ENCODE results near the gene QSOX2.

The QSOX2 gene

GRCh38 chr9:136235171-136235570 is 10.4 kb downstream of the QSOX2 start:
- H3K4me3 ChIP-seq (replicated peaks in 1 of 2; ENCODE audit: low read depth in 2 of 2, low read length in 2 of 2): no peak overlapping the region
- no peak for DNase-seq (ENCODE audit: low read depth in 2 of 2)
- TF ChIP-seq, protein P1, sequence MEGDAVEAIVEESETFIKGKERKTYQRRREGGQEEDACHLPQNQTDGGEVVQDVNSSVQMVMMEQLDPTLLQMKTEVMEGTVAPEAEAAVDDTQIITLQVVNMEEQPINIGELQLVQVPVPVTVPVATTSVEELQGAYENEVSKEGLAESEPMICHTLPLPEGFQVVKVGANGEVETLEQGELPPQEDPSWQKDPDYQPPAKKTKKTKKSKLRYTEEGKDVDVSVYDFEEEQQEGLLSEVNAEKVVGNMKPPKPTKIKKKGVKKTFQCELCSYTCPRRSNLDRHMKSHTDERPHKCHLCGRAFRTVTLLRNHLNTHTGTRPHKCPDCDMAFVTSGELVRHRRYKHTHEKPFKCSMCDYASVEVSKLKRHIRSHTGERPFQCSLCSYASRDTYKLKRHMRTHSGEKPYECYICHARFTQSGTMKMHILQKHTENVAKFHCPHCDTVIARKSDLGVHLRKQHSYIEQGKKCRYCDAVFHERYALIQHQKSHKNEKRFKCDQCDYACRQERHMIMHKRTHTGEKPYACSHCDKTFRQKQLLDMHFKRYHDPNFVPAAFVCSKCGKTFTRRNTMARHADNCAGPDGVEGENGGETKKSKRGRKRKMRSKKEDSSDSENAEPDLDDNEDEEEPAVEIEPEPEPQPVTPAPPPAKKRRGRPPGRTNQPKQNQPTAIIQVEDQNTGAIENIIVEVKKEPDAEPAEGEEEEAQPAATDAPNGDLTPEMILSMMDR (IDR thresholded peaks at IDR 0.05; ENCODE audit: low read depth, low read length): no peak

- no peak for DNase-seq (ENCODE audit: low read depth in 2 of 2)
- no peak overlapping the region for H3K4me3 ChIP-seq (replicated peaks in 1 of 2; ENCODE audit: low read depth in 2 of 2, low read length in 2 of 2)
- TF ChIP-seq, protein P1 (IDR thresholded peaks at IDR 0.05; ENCODE audit: low read depth, low read length): no peak
Measured at GRCh38 chr9:136234597-136234996, 11.0 kb downstream of the QSOX2 start.

- TF ChIP-seq, protein P1 (IDR thresholded peaks at IDR 0.05; ENCODE audit: low read depth, low read length): no peak
Measured at GRCh38 chr9:136233868-136234267, 11.7 kb downstream of the QSOX2 start.

DNA sequence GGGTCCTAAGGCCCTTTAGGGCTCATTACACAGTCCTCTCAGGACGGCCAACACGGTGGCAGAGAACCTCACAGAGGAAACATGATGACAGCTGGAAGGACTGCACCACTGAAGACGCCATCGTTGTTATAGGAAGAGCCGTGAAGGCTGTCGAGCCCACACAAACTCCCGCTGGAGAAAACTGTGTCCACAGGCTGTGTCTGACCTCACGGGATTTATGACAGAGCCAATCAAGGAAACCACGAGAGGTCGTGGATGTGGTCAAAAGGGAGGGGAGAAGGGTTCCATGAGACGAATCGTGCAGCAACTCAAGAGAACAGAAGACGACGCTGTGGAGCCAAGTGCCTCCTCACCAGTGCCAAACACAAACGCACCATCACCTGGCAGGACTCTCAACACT is 12.2 kb downstream of the QSOX2 start:
- no peak overlapping the region for H3K4me3 ChIP-seq (replicated peaks in 1 of 2; ENCODE audit: low read depth in 2 of 2, low read length in 2 of 2)
- TF ChIP-seq, protein P1 (IDR thresholded peaks at IDR 0.05; ENCODE audit: low read depth, low read length): no peak
- no peak for DNase-seq (ENCODE audit: low read depth in 2 of 2)

More at GRCh38 chr9:136233868-136234267, 11.7 kb downstream of the QSOX2 start:
- no peak for DNase-seq (ENCODE audit: low read depth in 2 of 2)
- H3K4me3 ChIP-seq (replicated peaks in 1 of 2; ENCODE audit: low read depth in 2 of 2, low read length in 2 of 2): no peak overlapping the region

GRCh38 chr9:136232969-136233368 is 12.6 kb downstream of the QSOX2 start:
- TF ChIP-seq, protein P1 (IDR thresholded peaks at IDR 0.05; ENCODE audit: low read depth, low read length): no peak
- no peak overlapping the region for H3K4me3 ChIP-seq (replicated peaks in 1 of 2; ENCODE audit: low read depth in 2 of 2, low read length in 2 of 2)
- DNase-seq (ENCODE audit: low read depth in 2 of 2): no peak

GRCh38 chr9:136231478-136232297 is 13.9 kb downstream of the QSOX2 start:
- TF ChIP-seq, protein P1 (IDR thresholded peaks at IDR 0.05; ENCODE audit: low read depth, low read length): no peak
- H3K4me3 ChIP-seq (replicated peaks in 1 of 2; ENCODE audit: low read depth in 2 of 2, low read length in 2 of 2): no peak overlapping the region
- no peak for DNase-seq (ENCODE audit: low read depth in 2 of 2)

Data from cardiac fibroblast (primary cell).